K562 (cell line): ENCODE data around the gene LAPTM5. TPM values are rescaled to one million over a fixed set of nuclear protein-coding genes. Genes with fewer than 3 reads are reported as not detected.

Source experiments
- CAMTA2 ChIP-seq: fragments of 250-450 bp; sonication (Bioruptor Pico); conservative IDR thresholded peaks from 2 replicates; pipeline ENCODE4 v1.5.1; 2022
- DACH1 ChIP-seq: fragments of 450-650 bp; IDR thresholded peaks from 2 replicates; pipeline ENCODE4 v1.6.1; 2018; ENCODE audit not compliant: partially characterized antibody
- HIVEP1 ChIP-seq: fragments of 250-450 bp; sonication (Bioruptor Pico); IDR thresholded peaks from 2 replicates; pipeline ENCODE4 v1.4.0; 2020; ENCODE audit warnings: mild to moderate bottlenecking
- MYNN ChIP-seq, 2 experiments: sonication (generic); formaldehyde crosslinking in 1 of 2; IDR thresholded peaks; 2 replicates each; pipeline versions ENCODE4 v1.5.0 to v1.6.1; 2016 to 2020; ENCODE audit warnings: antibody characterized with exemption in 1 of 2, missing genetic modification reagents in 1 of 2
- NR1H2 ChIP-seq: sonication (generic); formaldehyde crosslinking; IDR thresholded peaks from 2 replicates; pipeline ENCODE4 v1.4.0; 2020; ENCODE audit warnings: mild to moderate bottlenecking, missing genetic modification reagents
- PHF8 ChIP-seq: fragments of 200-600 bp; sonication (generic); IDR thresholded peaks from 2 replicates; pipeline ENCODE4 v1.6.1; 2012; ENCODE audit warnings: mixed run types, mild to moderate bottlenecking, inconsistent platforms, low read length, moderate library complexity, borderline replicate concordance
- RAD21 ChIP-seq, 2 experiments: fragments of 250-450 bp in 1 of 2; fragments of 450-650 bp in 1 of 2; sonication (Bioruptor Pico) in 1 of 2; formaldehyde crosslinking in 1 of 2; IDR thresholded peaks in 1 of 2; conservative IDR thresholded peaks in 1 of 2; 2 replicates each; pipeline versions ENCODE4 v1.4.0 to v1.8.0; 2020 to 2022; ENCODE audit warnings: mild to moderate bottlenecking in 2 of 2, moderate library complexity in 1 of 2
- RBM25 ChIP-seq: fragments of 200-400 bp; formaldehyde crosslinking; IDR thresholded peaks from 2 replicates; pipeline ENCODE4 v1.6.1; 2018; ENCODE audit warnings: low read length, low read depth, moderate library complexity; ENCODE audit not compliant: severe bottlenecking
- TEAD2 ChIP-seq: fragments of 450-650 bp; IDR thresholded peaks from 2 replicates; pipeline ENCODE4 v1.6.1; 2016; ENCODE audit warnings: missing genetic modification characterization, control low read depth, missing compliant biosample characterization
- ZFP36 ChIP-seq: fragments of 150-350 bp; IDR thresholded peaks from 2 replicates; pipeline ENCODE4 v1.6.1; 2018; ENCODE audit warnings: low read length, low read depth; ENCODE audit not compliant: partially characterized antibody
- ZNF57 ChIP-seq: fragments of 450-650 bp; formaldehyde crosslinking; IDR thresholded peaks from 2 replicates; pipeline ENCODE4 v1.4.0; 2020; ENCODE audit warnings: mild to moderate bottlenecking, moderate library complexity
- ZNF584 ChIP-seq: fragments of 200-800 bp; sonication (Bioruptor generic); IDR thresholded peaks from 2 replicates; pipeline ENCODE4 v1.6.1; 2016; ENCODE audit warnings: low read depth, mild to moderate bottlenecking, missing genetic modification characterization, missing compliant biosample characterization
- ZNF695 ChIP-seq: fragments of 450-650 bp; formaldehyde crosslinking; IDR thresholded peaks from 2 replicates; pipeline ENCODE4 v1.4.0; 2020; ENCODE audit warnings: mild to moderate bottlenecking, moderate library complexity
- polyA plus RNA-seq, 8 experiments: library from polyadenylated mRNA; depleted of rRNA in 4 of 8; stranded (reverse) in 5 of 8; unstranded in 3 of 8; fragments of >200 nt; fragmentation: Nextera tagmentation in 2 of 8; fragmentation: Illumina TruSeq in 1 of 8; extraction: Ambion mirVana in 2 of 8; extraction: Trizol in 1 of 8; gene quantifications; 2 replicates each; pipeline versions ENCODE4 v1.2.1 to v1.2.3, GENCODE V29; 2011 to 2014; ENCODE audit warnings: inconsistent platforms in 1 of 8, missing spikeins in 1 of 8
- total RNA-seq, 7 experiments: library from RNA; depleted of rRNA in 6 of 7; stranded (reverse); fragments of >200 nt in 6 of 7; fragmentation: Illumina TruSeq in 2 of 7; extraction: Trizol in 2 of 7; gene quantifications; 2 replicates each; pipeline versions ENCODE4 v1.2.1 to v1.2.3, GENCODE V29; 2011 to 2021; ENCODE audit warnings: low replicate concordance in 1 of 7
- TF ChIP-seq, protein P1 (sequence below): fragments of 450-650 bp; formaldehyde crosslinking; IDR thresholded peaks from 2 replicates; pipeline ENCODE4 v1.4.0; 2020; ENCODE audit warnings: mild to moderate bottlenecking
- TF ChIP-seq, protein P2 (sequence below), 2 experiments: fragments of 450-650 bp; conservative IDR thresholded peaks; 2 replicates each; pipeline ENCODE4 v1.6.1; 2017; ENCODE audit warnings: mild to moderate bottlenecking in 2 of 2, moderate library complexity in 2 of 2
- TF ChIP-seq, protein P3 (sequence below): fragments of 250-450 bp; sonication (Bioruptor Pico); IDR thresholded peaks from 2 replicates; pipeline ENCODE4 v1.8.0; 2021; ENCODE audit warnings: moderate library complexity, mild to moderate bottlenecking, inconsistent platforms
- TF ChIP-seq, protein P4 (sequence below): fragments of 250-450 bp; sonication (Bioruptor Pico); IDR thresholded peaks from 2 replicates; pipeline ENCODE4 v1.4.0; 2020; ENCODE audit warnings: mild to moderate bottlenecking, moderate library complexity
- TF ChIP-seq, protein P5 (sequence below): fragments of 450-650 bp; formaldehyde crosslinking; IDR thresholded peaks from 2 replicates; pipeline ENCODE4 v1.4.0; 2022; ENCODE audit warnings: mild to moderate bottlenecking, moderate library complexity
- TF ChIP-seq, protein P6 (sequence below): fragments of 450-650 bp; IDR thresholded peaks from 2 replicates; pipeline ENCODE4 v1.6.1; 2016; ENCODE audit warnings: antibody characterized with exemption

The LAPTM5 gene
- total and polyA plus RNA-seq, 9 of the 15 experiments (the other 6 are each of a cell fraction or from before 2014, with no cell fraction given): 2.4 to 47.3 (median 20.3) TPM

DNA sequence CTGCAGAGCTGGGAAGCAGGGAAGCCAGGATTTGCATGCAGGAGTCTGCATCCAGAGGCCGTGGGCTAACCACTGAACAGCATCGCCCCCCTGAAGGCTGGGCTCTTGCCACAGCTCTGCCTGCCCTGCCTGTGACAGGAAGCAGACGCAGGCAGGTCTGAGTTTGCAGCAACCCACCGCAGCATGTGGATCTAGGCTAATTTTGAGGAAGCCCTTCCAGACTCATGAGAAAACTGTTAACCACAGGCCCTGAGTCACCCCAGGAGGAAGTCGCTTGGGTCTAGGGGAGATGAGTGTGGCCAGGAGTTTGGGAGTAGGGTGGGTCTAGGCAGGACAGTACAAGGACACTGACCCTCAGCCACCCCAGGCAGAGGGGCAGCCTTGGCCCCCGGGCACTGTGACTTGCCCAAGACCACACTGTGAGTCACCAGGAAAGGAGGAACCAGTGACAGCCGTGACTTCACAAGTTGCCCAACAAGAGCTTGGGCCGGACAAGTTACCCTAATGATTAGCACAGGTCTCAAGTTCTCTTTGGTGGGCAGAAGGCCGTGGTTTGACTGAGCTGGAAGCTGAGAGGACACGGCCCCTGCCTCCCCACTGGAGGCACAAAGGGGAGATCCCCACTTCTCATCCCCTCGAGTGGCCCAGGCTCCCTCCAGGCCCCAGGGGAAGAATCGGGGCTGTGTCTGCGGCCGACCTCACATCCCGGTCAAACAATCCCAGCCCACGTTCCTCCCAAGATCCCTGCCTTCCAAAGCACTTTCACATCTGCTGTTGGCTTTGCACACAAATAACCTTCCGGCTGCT lies 826 bp downstream of the LAPTM5 start (continued):
- TF ChIP-seq DACH1 (no peak), ZNF695 (CRISPR knock-in tag) (0 out of 2 replicates have a peak, but pooled peaks have one; percentile 20), MYNN (IDR thresholded peaks at IDR 0.05) (peak; percentile 69; the same call in 1 of the 2 replicates), MYNN (CRISPR knock-in tag; IDR thresholded peaks at IDR 0.05) (no peak), HIVEP1 (0 out of 2 replicates have a peak, but pooled peaks have one; percentile 7), CAMTA2 (CRISPR knock-in tag) (no peak), ZNF57 (CRISPR knock-in tag) (peak; percentile 76; the same call in 1 of the 2 replicates), PHF8 (peak; percentile 34; the same call in 1 of the 2 replicates), NR1H2 (CRISPR knock-in tag) (peak; percentile 63; the same call in 1 of the 2 replicates), RAD21 (CRISPR knock-in tag; conservative IDR thresholded peaks at IDR 0.05 in 1 of 2, IDR thresholded peaks at IDR 0.05 in 1 of 2) (0 out of 4 replicates have a peak, but pooled peaks of 1 of the 2 experiments have one; percentile 26), ZFP36 (peak; percentile 86), ZNF584 (CRISPR knock-in tag) (peak; percentile 66; the same call in 1 of the 2 replicates), TEAD2 (tag) (no peak), RBM25 (peak; percentile 61)
- TF ChIP-seq, protein P1, sequence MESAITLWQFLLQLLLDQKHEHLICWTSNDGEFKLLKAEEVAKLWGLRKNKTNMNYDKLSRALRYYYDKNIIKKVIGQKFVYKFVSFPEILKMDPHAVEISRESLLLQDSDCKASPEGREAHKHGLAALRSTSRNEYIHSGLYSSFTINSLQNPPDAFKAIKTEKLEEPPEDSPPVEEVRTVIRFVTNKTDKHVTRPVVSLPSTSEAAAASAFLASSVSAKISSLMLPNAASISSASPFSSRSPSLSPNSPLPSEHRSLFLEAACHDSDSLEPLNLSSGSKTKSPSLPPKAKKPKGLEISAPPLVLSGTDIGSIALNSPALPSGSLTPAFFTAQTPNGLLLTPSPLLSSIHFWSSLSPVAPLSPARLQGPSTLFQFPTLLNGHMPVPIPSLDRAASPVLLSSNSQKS (CRISPR knock-in tag): 0 out of 2 replicates have a peak, but pooled peaks have one; percentile 14
- TF ChIP-seq, protein P2, sequence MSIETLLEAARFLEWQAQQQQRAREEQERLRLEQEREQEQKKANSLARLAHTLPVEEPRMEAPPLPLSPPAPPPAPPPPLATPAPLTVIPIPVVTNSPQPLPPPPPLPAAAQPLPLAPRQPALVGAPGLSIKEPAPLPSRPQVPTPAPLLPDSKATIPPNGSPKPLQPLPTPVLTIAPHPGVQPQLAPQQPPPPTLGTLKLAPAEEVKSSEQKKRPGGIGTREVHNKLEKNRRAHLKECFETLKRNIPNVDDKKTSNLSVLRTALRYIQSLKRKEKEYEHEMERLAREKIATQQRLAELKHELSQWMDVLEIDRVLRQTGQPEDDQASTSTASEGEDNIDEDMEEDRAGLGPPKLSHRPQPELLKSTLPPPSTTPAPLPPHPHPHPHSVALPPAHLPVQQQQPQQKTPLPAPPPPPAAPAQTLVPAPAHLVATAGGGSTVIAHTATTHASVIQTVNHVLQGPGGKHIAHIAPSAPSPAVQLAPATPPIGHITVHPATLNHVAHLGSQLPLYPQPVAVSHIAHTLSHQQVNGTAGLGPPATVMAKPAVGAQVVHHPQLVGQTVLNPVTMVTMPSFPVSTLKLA (conservative IDR thresholded peaks at IDR 0.05): peak in 1 of 2 experiments; percentile 77; a peak in 2 of 4 replicates
- TF ChIP-seq, protein P3, sequence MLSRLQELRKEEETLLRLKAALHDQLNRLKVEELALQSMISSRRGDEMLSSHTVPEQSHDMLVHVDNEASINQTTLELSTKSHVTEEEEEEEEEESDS (CRISPR knock-in tag): no peak
- TF ChIP-seq, protein P4, sequence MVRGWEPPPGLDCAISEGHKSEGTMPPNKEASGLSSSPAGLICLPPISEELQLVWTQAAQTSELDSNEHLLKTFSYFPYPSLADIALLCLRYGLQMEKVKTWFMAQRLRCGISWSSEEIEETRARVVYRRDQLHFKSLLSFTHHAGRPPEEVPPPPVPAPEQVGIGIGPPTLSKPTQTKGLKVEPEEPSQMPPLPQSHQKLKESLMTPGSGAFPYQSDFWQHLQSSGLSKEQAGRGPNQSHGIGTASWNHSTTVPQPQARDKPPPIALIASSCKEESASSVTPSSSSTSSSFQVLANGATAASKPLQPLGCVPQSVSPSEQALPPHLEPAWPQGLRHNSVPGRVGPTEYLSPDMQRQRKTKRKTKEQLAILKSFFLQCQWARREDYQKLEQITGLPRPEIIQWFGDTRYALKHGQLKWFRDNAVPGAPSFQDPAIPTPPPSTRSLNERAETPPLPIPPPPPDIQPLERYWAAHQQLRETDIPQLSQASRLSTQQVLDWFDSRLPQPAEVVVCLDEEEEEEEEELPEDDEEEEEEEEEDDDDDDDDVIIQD: 0 out of 2 replicates have a peak, but pooled peaks have one; percentile 54
- TF ChIP-seq, protein P5, sequence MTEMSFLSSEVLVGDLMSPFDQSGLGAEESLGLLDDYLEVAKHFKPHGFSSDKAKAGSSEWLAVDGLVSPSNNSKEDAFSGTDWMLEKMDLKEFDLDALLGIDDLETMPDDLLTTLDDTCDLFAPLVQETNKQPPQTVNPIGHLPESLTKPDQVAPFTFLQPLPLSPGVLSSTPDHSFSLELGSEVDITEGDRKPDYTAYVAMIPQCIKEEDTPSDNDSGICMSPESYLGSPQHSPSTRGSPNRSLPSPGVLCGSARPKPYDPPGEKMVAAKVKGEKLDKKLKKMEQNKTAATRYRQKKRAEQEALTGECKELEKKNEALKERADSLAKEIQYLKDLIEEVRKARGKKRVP: peak; percentile 77
- TF ChIP-seq, protein P6, sequence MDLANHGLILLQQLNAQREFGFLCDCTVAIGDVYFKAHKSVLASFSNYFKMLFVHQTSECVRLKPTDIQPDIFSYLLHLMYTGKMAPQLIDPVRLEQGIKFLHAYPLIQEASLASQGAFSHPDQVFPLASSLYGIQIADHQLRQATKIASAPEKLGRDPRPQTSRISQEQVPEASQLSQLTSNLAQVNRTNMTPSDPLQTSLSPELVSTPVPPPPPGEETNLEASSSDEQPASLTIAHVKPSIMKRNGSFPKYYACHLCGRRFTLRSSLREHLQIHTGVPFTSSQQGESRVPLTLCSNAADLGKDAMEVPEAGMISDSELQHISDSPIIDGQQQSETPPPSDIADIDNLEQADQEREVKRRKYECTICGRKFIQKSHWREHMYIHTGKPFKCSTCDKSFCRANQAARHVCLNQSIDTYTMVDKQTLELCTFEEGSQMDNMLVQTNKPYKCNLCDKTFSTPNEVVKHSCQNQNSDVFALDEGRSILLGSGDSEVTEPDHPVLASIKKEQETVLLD: peak; percentile 71; the same call in 1 of the 2 replicates
